Stimulated activated CD8-positive, alpha-beta memory T cell treated with anti-CD3 and anti-CD28 coated beads, Interleukin-12 subunit alpha, Interleukin-12 subunit beta, amount 100 ng/mL, for 24 hours (primary cell): ENCODE measurements around the gene TIA1.
"Not testable (repeated sequence)": the region's sequence is repeated elsewhere in the genome, so short reads cannot be mapped to it uniquely, and the experiment has no call there.

Experiments used
- DNase-seq: peaks from one replicate; pipeline ENCODE4 v3.0.0-alpha.2; 2020; ENCODE audit errors: extremely low read depth

TIA1 gene, protein sequence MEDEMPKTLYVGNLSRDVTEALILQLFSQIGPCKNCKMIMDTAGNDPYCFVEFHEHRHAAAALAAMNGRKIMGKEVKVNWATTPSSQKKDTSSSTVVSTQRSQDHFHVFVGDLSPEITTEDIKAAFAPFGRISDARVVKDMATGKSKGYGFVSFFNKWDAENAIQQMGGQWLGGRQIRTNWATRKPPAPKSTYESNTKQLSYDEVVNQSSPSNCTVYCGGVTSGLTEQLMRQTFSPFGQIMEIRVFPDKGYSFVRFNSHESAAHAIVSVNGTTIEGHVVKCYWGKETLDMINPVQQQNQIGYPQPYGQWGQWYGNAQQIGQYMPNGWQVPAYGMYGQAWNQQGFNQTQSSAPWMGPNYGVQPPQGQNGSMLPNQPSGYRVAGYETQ

DNA sequence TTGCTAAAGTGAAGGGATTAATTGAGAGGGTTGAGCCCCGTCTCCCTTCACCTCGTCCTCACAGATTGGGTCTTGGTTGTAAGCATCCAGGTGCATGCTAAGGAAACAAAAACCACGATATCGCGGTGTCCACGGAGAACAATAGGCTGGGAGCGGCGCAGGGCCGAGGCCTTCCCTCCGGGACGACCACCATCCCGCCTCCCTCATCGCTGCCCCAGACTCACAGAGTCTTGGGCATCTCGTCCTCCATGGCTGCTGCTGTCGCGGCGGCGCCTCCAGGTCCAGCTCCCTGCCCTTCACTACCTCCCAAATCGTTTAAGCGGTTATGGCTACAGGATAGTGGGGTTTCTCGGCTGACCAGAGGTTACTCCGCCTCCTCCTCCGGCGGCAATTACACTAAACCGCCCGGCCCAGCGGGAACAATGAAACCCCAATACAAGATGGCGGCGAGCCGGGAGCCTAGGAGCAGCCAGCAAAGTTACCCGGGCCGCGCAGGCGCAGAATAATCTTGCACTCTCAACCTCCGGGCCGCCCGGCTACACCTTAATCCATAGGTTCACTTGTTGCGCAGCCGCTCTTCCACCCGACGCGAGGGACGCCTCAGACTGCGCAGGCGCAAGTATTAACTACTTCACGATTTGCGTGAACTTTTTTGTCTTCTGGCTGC lies at the start of gene TIA1:
Gene TIA1, minus strand, starts transcription at position 448 of the 667 bp plus-strand sequence. Its CDS starts 198 bp downstream, at position 250.
- peak; percentile 96 for DNase-seq

DNA sequence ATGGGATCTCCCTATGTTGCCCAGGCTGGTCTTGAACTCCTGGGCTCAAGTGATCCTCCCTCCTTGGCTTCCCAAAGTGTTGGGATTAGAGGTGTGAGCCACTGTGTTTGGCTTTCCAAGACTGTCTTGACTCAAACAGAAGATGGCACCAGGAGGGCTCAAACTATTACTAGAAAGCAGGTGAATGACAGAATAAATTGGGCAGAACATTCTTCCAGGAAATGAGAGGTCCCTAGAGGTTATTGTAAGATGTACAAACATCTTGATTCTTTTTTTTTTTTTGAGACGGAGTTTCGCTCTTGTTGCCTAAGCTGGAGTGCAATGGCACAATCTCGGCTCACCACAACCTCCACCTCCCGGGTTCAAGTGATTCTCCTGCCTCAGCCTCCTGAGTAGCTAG lies 49.4 kb upstream of the TIA1 start:
- DNase-seq = not testable (repeated sequence)

DNA sequence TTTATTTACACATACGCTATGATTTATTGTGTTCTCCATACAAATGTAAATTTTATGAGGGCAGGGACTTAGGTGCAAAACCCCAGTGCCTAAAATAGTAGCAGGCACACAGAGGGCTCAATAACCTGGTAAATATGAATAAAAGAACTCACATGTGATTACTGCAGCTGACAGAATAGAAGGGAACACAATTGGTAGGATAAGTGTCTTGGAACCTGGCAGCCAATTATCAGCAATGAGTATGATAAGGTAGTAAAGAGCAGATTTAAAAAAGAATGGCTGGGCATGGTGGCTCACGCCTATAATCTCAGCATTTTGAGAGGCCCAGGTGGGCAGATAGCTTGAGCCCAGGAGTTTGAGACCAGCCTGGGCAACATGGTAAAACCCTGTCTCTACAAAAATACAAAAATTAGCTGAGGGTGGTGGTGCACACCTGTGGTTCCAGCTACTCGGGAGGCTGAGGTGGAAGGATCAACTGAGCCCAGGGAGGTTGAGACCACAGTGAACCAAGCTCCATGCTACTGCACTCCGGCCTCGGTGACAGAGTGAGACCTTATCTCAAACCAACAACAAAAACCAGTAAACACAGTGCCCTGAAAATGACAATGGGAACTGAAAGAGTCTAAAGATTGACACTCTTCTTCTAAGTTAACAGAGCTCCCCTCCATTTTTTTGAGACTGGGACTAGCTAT lies 35.2 kb upstream of the TIA1 start:
- DNase-seq = no peak

DNA sequence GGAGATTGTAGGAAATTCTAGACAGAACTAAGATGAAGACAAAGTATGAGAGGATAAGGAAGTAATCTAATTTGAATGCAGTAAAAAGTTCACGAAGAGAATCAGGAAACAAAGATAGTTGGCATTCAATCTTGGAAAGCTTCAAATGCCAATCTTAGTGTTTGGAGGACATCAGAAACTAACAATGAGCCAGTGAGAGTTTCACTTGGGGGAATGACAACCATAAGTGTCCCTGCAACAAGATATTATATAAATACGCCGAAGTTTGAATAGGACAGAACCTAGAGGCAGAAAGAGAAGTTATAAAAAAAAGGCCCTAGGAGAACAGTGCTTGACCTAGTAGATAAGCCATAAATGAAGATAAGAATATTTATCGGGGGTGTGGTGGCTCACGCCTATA lies 34.0 kb upstream of the TIA1 start:
- no peak for DNase-seq

DNA sequence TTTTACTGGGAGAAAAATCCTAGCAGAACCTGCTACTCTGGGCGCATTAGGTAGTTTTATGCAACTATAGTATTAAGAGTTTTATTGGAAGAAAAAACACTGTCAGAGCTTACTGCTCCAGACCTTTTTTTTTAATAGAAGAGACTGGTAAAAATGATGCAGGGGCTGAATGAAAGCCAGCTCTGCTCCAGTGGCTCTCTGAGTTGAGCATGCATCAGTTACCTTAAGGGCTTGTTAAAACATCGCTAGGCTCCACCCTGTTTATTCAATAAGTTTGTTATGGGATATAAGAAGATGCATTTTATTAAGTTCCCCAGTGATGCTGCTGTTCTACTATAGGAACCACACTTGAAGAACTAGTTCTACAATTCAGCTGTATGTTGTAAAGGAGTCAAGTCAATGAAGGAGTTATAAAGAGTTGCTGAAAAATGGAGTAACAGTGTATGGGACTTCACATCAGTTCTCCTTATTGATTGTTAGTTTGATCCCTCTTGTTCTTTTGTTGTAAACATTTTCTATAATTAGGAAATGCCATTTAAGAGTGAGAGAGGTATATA lies 31.9 kb upstream of the TIA1 start:
- DNase-seq = no peak

DNA sequence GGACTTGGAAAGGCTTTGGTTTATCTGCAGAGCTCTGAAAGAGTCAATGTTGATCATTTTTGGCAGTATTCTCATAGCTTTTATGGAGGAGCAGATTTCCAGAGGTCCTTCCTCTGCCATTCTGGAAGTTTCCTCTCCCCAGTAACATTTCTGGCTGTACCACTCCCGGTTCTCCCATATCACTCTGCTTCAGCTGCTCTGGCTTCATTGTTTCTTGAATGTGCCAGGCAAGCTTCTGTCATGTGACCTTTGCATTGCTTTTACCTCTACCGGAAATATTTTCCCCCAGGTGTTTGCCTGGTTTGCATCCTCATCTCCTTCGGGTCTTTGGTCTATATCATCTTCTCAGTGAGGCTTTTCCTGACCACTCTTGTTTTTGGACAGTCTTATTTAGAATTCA lies 21.9 kb upstream of the TIA1 start:
- DNase-seq = no peak

DNA sequence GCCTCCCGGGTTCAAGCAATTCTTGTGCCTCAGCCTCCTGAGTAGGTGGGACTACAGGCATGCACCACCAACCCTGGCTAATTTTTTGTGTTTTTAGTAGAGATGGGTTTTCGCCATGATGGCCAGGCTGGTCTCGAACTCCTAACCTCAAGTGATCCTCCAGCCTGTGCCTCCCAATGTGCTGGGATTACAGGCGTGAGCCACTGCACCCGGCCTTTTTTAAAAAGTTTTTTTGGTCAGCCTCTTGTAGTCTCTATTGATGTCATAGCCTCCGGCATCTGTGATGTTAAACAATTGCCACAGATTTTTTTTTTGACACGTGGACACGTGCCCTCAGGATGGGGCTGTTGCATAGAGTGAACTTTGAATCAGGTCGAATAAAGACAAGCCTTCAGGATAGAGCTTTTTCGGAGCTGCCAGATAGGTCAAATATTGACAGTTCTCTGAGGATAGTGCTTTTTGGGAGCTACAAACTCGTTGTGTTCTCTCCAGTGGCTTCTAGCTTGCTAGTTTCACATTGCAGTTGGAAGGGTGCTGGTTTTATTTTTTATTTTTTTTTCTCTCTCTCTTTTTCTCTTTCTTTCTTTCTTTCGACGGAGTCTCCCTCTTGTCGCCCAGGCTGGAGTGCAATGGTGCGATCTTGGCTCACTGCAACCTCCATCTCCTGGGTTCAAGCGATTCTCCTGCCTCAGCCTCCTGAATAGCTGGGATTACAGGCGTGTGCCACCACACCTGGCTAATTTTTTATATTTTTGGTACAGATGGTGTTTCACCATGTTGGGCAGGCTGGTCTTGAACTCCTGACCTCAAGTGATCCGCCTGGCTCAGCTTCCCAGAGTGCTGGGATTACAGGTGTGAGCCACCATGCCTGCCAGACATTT lies 21.2 kb upstream of the TIA1 start:
- not testable (repeated sequence) for DNase-seq

DNA sequence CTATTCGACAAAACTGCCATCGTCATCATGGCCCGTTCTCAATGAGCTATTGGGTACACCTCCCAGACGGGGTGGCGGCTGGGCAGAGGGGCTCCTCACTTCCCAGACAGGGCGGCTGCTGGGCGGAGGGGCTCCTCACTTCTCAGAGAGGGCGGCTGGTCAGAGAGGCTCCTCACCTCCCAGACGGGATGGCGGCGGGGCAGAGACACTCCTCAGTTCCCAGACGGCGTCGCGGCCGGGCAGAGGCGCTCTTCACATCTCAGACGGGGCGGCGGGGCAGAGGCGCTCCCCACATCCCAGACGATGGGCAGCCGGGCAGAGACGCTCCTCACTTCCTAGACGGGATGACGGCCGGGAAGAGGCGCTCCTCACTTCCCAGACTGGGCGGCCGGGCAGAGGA lies 18.5 kb upstream of the TIA1 start:
- not testable (repeated sequence) for DNase-seq

DNA sequence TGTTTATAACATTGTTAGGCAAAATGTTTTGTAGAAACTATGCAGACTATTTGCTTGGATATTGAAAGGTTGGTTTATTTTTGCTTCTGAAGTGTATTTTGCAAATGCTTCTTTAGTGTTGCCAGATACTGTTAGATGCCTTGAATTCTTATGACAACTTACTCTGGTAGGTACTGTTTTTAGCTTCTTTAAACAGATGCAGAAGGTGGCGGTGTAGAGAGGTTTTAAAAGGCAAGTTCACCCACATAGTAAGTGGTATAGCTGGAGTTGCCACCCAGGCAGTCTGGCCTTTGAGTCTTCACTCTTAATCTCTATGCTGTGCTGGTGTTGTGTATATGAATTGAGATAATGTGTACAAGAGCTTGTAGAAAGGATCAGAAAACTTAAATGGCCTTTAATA lies 13.1 kb upstream of the TIA1 start:
- no peak for DNase-seq

DNA sequence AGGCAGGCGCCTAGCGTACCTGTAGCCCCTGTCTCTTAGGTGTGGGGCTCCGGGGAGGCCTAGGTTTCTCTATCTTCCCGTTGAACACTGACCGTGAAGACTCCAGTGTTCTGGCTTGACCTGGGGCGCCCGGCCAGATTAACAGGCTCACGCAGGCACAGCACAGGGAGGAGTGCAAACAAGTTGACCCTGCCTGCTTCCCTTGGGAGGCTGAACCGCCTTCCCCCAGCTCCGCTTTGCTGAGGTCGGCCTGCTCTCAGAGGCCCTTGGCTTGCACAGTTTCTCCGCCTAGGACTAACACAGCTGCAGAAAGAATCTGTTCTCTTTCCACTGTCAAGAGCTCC lies 10.1 kb upstream of the TIA1 start:
- DNase-seq = no peak

DNA sequence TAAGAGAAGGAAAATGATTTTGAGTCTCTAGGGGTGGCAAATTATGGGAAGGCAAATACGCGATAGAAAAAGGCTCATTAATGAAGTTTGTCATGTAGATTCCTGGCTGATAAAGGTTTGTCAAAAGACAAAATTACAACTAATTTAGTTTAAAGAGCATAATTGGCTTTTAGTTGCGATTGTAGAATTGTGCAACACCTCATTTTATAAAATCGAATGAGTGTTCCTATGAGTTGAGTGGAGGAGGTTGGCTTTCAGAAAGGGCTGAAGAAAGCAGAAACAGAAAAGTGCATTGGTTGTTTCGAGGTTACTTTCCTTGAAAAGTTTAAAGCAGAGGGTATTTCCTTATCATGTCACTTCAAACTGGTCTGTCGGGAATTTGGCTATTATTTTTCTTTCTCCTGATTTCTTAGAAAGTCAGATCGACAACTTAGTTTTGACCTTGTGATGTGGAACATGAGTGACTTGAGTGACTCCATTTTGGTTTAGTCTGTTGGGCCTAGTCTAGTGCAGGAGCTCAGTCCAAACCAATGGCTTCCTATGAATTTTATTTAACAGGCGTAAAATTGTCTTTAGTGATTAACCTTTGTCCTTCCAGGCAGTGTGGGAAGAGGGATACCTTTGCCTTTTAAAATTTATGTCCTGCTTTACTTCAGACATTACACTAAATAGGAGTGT lies 7.3 kb upstream of the TIA1 start:
- no peak for DNase-seq

DNA sequence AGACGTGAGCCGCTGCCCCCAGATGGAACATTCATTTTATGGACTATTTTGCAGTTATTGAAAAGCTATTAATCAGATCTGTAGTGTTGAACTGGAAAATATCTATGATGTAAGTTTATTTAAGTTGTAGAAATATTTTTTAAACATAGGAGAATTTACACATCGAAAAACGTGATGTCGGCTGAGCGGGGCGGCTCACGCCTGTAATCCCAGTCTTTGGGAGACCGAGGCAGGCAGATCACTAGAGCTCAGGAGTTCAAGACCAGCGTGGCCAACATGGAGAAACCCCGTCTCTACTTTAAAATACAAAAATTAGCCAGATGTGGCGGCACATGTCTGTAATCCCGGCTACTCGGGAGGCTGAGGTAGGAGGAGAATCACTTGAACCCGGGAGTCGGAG lies 2.0 kb upstream of the TIA1 start:
- no peak for DNase-seq

DNA sequence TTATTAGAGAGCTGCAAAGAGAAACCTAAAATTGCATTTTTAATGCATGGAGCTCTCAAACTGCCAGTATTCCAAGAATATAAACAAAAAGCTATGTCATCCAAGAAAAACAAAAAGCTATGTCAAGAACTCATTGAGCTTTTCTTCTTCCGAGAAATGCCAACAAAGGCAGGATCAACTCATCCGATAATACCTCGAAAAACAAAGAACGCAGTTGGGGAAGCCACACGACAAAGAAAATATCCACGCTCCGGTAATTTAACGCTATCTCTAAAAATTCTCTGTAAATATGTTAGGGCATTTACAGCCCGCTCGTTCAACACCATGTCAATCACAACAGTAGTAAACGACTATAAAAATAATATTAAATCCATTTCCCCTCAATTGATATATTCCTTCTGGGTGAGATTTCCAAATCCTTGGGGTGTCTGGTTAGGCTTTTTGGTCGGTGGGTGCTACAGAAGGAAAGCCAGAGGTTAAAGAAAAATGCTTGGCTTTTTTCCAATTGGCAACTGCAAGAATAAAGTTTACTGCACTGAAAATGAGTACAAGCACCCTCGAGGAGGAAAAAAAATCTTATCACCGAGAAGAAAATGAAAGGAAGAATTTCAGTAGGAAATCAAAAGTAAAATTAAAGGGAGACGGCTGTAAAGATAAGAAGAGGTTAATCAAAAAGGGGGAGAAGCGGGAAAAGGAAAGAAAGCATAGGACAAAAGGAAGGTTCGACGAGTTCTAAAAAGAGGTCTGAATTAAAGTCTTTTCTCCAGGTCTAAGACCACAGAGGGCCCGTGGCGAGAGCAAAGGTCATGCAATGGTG lies 856 bp downstream of the TIA1 start:
- DNase-seq = no peak

DNA sequence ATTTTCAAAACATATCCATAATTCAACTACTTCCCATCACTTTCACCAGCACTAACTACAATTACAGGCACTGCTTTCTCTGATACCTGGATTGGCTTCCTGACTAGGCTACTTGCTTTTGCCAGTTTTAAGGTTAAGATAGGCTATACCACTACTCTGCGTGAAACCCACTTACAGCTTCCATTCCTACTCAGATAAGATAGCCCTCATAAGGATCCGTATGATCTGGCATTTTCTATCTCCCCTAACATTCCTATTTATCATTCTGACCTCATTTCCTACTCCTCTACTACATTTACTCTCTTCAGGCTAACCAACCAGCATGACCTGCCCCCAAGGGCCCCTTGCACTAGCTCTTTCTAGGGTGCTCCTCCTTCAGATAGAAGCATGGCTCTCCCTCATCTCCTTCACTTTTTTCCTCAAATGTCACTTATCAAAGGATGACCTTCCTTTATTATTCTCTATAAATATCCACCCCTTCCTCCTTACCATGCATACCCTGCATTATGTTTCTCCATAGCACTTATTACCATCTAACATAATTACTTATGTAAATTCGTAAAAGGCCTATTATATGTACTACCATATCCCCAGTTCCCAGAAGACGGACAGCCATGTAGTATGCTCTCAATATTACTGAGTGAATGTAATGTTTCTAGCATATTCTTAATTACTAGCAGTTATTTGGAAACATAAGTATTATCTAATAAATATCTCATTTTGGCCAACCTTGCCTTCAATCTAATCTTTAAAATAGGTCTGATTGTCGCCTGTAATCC lies 4.4 kb downstream of the TIA1 start:
- DNase-seq = no peak

DNA sequence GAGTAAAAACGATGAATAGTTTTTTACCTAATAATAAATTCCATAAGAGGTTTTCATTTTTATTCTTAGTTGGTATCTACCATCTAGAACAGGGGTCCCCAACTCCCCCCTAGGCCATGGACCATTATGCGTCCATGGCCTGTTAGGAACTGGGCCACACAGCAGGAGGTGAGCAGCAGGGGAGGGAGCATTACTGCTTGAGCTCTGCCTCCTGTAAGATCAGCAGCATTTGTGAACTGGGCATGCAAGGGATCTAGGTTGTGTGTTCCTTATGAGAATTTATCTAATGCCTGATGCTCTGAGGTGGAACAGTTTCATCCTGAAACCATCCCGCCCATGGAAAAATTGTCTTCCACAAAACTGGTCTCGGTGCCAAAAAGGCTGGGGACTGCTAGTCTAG lies 5.9 kb downstream of the TIA1 start:
- no peak for DNase-seq

DNA sequence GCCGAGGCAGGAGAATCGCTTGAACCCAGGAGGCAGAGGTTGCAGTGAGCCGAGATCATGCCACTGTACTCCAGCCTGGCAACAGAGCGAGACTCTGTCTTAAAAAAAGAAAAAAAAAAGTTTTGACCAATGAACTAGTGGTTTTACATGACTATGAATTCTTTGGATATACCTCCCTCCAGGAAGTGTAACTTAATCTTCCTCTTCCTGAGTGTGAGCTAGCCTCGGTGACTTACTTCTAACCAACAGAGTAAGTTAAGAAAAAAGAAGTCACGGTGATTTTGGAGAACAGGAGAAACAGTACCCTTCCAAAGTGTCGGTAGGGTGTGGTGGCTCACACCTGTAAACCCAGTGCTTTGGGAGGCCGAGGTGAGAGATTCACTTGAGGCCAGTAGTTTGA lies 7.1 kb downstream of the TIA1 start:
- DNase-seq = no peak

DNA sequence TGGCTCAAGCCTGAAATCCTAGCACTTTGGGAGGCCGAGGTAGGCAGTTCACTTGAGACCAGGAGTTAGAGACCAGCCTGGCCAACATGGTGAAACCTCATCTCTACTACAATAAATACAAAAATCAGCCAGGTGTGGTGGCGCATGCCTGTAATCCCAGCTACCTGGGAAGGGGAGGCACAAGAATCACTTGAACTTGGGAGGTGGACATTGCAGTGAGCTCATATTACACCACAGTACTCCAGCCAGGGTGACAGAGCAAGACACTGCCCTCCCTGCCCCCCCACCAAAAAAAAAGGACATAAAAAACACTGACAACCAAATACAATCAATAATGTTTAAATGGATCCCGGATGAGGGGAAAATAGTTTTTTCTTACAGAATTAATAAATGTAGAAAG lies 7.8 kb downstream of the TIA1 start:
- DNase-seq = no peak

DNA sequence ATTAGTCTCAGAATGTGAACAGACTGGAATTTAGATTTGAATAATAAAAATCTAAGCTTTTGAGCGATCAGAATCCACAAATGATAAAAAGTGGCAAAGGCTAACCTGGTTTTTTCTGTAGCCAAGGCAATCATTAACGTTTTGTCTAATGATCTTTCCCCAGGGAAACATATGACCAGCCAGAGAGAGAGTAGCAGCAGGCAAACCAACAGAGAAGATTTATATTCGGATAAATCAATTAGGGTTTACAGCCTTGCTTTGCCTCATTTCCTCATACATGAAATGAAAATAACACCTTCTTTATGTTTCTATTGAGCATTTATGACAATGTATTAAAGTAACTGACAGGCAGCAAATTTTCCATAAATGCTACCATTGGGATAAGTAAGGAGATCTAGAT lies 14.5 kb downstream of the TIA1 start:
- no peak for DNase-seq

DNA sequence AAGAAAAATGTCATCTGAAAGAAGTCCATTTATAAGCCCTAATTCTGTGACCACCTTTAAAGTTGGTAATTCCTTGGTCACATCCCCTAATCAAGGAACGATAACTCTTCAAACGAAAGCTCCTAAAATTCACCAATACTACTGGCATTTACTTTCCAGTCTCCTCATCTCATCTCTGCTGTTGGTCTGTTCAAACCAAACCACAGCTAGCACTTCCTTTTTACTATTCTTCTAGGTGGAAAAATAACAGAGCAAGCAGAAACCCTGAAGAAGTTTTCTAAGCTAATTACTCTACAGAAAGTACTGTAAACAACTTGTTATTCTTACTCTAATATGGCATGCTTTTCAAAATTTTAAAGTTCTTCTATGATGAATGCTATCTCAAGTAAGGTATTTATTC lies 21.6 kb downstream of the TIA1 start:
- DNase-seq = no peak
